GM19395 (cell line): ENCODE results near the gene CCDC190.
"Not testable (repeated sequence)": the region's sequence is repeated elsewhere in the genome, so short reads cannot be mapped to it uniquely, and the experiment has no call there.

Experiments
- ATAC-seq: cut with Tn5 transposase; IDR thresholded peaks from one replicate; pipeline ENCODE4 v1.9.1; 2021; ENCODE audit warnings: mild to moderate bottlenecking, moderate library complexity; ENCODE audit not compliant: unreplicated experiment

Gene CCDC190

DNA sequence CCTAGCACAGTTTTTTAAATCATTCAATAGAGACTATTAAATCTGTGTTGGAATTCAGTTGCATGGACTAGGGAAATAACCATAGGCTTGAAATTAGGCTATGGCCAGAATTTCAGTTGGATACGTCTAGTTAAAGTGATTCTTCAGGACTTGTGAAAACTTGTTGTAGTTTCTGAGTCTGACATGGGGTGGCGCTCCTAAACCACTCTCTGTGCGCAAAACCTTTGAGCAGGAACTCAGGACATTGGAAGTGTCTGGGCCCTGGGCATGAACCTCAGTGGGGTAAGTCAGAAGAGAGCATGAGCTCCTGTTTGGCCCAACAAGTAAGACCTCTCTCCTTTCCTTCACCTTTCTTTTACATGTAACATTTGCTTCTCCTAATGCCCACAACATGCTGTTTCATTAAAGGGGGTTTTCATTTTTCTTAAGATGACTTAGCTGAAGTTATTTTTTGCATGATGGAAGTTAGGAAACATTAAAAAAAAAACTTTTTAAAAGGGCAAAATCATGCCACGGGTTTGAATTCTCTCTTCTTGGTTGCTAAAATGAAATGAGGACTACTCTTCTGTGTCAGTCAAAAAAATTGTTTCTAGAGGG, 17.1 kb upstream of the CCDC190 start:
- no peak for ATAC-seq

DNA sequence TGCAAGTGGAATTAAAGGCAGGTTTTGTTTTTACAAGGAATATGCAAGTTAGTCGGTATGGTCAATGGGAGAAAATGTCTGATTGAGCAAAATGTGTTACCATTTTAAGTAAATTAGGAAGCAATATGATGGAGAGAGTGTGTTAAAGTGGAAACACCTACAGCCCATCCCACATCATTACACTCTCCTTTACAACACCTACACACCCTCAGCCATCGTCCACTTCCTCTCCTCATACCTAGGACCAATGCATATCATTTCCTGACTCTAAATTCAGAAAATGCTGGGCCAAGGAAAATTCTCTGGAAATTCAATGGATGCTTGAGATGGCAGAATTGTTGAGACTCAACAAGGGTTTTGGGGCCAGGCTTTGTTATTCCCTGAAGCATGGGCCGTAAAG, 16.4 kb upstream of the CCDC190 start:
- no peak for ATAC-seq

- ATAC-seq = no peak
Observed at GRCh38 chr1:162876751-162877150, 15.8 kb upstream of the CCDC190 start.

DNA sequence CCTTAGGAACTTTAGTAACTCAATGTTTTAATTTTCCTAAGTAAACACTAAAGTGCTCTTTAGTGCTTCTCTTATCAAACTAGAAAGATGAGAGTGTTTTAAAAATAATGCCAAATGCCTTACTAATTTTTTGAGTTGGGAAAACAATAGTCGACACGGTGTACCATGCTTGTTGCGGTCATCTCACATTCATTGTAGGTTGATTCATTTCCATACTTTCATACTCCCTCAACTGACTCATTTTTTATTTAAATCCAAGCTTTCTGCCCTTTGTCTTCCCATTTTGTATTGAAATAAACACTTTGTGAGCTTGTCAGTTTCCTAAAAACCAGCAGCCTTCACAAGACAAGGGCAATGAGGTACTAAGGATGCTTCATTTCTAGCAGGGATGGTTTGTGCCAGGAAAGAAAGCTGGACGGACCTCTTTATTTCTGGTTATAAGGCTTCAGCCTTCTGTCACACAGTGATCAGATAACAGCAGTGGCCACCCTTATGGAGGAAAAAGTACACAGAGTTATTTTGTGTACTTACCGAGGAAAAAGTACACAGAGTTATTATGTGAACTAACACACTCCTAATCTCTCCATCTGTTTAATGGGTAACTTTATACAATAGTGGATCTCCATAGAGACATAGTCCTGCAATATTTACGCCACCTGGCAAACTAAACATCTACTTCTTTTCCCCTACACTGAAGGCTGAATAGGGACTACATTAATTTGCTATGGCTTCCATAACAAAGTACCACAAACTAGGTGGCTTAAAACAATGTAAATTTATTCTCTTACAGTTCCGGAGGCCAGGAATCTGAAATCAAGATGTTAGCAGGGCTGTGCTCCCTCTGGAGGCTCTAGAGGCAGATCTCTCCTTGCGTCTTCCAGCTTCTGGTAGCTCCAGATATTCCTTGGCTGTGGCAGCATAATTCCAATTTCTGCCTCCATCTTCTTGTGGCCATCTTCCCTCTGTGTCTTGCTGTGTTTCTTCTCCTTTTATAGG, 13.0 kb upstream of the CCDC190 start:
- ATAC-seq = no peak

DNA sequence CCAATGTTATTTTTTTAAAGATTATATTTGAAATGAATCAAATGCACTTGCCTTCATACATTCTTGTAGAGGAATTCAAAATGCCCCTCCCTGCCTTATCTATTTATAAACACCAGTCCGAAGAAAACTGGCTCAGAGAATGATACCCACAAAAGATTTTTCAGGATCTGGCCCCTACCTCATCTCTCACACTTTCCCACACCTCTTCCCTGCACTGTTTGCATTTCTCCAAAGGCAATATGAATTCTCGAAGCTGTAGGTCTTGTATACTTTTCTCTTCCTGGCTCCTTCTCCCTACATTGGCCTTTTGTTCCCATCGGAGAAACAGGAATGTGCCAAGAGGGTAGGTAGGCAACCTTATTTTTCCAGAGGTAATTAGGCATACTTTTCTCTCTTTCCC, 12.0 kb upstream of the CCDC190 start:
- ATAC-seq = no peak

DNA sequence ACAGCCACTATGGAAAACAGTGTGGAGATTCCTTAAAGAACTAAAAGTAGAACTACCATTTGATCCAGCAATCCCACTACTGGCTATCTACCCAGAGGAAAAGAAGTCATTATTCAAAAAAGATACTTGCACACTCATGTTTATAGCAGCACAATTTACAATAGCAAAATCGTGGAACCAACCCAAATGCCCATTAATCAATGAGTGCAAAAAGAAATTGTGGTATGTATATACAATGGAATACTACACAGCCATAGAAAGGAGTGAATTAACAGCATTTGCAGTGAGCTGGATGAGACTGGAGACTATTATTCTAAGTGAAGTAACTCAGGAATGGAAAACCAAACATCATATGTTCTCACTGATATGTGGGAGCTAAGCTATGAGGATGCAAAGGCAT, 10.4 kb upstream of the CCDC190 start:
- ATAC-seq = not testable (repeated sequence)

- no peak for ATAC-seq
Observed at GRCh38 chr1:162868972-162869371, 8.0 kb upstream of the CCDC190 start.

- no peak for ATAC-seq
Observed at GRCh38 chr1:162861625-162862024, 650 bp upstream of the CCDC190 start.

DNA sequence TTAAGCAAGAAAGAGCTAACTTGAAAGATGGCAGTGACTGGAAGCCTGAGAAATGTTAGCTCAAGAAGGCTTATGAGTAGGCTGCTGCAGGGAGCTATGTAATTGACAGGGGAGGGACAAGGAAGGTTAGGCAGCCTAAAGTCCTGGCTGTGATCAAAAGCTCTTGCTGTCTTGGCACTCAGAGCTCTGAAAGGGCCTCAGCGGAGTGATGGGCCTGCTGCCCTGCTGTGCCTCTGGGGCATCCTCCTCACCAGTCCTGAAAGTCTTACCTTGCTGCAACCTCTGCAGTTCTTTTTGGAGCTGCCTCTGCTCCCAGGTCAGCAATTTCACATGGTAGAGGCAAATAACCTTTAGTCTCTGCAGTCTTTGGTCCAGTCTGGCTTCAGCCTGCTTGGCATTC, 1.8 kb downstream of the CCDC190 start:
- no peak for ATAC-seq

- no peak for ATAC-seq
Observed at GRCh38 chr1:162857850-162858249, 3.1 kb downstream of the CCDC190 start.

DNA sequence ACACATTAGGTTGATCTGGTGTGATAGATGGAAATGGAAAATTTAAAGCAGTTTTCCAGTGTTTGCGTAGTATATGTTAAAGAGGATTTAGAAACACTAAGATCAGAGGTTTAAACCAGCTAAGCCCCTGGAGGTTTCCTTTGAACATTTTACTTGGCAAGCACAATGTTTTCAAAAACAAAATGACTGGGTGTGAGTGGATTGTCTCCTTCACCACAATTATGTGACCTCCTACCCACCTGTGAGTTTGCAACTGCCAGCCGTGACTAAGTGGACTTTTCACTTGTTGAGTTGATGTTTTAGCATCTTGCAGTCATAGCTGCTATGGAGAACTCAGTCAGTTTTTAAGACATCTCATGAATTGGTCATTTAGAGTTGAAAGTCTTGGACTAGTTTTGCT, 4.7 kb downstream of the CCDC190 start:
- ATAC-seq = no peak

DNA sequence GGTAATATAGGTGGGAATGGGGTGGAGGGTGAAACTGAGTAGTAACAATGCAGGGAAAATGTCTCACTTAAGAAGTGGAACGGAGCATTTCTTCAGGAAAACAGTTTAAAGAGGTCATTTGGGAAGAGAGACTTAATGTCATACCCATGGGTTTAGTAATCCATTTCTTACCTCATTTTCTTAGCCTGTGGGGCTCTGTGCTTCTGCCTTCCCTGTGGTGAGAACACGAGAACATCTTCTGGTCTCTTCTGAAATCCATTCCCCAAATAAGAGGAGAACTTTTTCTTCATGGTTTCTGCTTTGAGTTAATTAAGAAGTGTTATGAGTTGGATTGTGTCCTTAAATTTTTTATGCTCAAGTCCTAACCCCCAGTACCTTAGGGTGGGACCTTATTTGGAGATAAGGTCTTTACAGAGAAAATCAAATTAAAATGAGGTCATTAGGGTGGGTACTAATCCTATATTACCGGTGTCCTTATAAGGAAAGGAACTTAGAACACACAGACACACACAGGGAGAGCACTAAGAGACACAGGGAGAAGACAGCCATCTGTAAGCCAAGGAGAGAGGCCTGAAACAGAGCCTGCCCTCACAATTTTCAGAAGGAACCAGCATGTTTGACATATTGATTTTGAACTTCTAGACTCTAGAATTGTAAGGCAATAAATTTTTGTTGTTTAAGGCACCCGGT, 5.4 kb downstream of the CCDC190 start:
- ATAC-seq = no peak

GRCh38 chr1:162854245-162854882, 6.6 kb downstream of the CCDC190 start:
- peak; percentile 78 for ATAC-seq

DNA sequence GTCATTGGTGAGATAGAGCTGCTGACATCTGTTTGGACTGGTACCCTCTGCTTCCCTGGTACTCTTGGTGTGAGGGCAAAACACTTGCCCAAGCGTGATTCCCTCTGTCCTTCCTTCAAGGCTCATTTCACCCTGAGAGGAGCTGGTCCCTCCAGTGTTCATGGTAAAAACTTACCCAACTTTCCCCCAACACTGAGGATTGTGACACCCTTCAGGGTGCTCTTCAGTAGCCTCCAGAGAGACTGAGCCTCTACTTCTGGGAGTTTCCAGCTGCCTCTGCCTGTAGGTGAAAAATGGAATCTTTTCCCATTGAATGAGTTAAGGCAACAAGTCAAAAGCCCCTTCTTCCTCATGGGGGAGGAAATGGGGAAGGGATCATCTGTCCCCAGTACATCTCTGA, 9.6 kb downstream of the CCDC190 start:
- ATAC-seq = no peak

DNA sequence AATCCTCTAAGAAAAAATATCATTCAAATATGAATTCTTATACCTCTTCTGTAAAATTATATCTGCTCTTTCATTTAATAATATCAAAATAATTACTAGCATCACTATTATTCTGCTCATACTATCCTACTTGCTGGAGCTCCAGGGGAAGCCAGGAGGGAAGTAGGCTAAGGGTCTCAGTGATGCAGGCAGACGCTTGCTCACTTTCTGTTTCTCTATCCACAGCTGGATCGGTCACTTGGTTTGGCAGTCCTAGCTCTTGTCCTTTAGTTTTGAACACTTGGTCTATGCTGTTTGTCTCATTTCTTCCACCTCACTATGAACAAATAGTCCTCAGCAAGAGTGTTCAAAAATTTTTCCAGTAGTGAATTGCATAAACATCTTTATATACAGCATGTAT, 11.3 kb downstream of the CCDC190 start:
- no peak for ATAC-seq

GRCh38 chr1:162847839-162848453, 13.0 kb downstream of the CCDC190 start:
- peak; percentile 86 for ATAC-seq

DNA sequence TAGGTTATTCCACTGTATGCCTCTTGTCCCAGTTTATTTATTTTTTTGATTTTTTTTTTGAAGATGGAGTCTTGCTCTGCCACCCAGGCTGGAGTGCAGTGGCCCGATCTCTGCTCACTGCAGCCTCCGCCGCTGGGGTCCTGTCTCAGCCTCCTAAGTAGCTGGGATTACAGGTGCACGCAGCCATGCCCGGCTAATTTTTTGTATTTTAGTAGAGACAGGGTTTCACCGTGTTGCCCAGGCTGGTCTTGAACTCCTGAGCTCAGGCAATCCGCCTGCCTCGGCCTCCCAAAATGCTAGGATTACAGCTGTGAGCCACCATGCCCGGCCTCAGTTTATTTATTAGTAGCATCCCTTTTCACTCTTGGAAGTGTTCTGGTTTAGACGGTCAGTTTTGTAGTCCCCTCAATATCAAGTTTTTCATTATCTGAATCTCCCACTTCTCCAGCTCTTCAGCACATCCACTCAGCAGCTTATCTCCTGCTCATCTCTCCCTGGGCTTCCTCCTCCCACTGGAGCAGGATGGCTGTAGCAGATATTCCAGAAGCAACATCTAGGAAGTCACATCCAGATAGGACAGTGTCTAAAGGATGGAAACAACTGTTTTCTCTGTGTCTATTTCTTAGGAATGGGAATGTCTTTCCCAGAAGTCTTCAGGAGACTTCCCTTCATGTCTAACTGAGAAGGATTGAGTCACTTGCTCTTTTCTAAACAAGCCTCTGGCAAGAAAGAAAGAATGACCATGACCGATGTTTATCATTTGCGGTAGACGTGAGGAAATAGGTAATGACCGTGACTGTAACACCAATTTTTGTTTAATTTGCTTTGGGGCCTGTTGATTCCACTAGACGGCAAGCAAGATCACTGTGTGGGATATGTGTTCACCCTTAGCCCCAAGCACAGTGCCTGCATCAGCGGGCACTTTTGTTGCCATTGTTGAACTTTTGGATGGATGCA, 14.4 kb downstream of the CCDC190 start:
- no peak for ATAC-seq

DNA sequence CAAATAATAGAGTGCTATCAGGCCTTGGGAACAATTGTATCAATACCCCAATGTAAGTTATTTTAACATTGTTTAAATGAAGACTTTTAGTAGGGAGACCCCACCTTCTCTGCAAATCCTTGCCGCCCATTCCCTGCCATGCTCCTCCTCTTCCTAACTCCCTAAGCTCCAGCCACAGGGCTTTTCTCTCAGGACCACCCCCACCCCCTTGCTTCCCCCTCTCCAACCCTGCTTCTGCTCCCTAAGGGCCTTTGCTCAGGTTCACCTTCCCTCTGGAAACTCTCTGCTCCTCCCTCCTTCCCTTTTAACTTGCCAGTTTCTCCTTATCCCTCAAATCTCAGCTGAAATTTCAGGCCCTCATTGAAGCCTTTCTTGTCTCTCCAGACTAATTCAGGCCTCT, 16.8 kb downstream of the CCDC190 start:
- no peak for ATAC-seq

- no peak for ATAC-seq
Observed at GRCh38 chr1:162840250-162840839, 20.6 kb downstream of the CCDC190 start.
